PC-3 (cell line): Measurements from ENCODE around the gene DCAF15. TPM values are rescaled to one million over a fixed set of nuclear protein-coding genes. Genes with fewer than 3 reads are reported as not detected.

Experiments used
- ATAC-seq: fragments of 200-7000 bp; cut with Tn5 transposase; 2 replicates; pipeline ENCODE4 v1.9.1; 2020; ENCODE audit warnings: mild to moderate bottlenecking, moderate library complexity
- BruUV-seq: library from RNA; stranded (reverse); fragments of 400-500 nt; replicated peaks from 2 replicates; lab custom pipeline; 2021; lab: Mats Ljungman, UMichigan
- CTCF ChIA-PET: fragments of 300-600 bp; sonication (Branson Sonifier 250); formaldehyde crosslinking; loops from one replicate; lab custom pipeline; 2022; ENCODE audit warnings: antibody characterized with exemption; lab: Charles Lee
- POLR2A ChIA-PET: fragments of 300-600 bp; sonication (Branson Sonifier 250); formaldehyde crosslinking; loops from one replicate; lab custom pipeline; 2022; ENCODE audit warnings: antibody characterized with exemption; ENCODE audit not compliant: unreplicated experiment; lab: Charles Lee
- DNase-seq: peaks from one replicate; pipeline ENCODE4 v3.0.0-alpha.2; 2015
- H2AFZ ChIP-seq: fragments of 300-600 bp; sonication (generic); 2 replicates; pipeline ENCODE4 v1.6.0; 2016; ENCODE audit warnings: antibody characterized with exemption, low read length
- H3F3A ChIP-seq: fragments of 300-600 bp; sonication (generic); one replicate; pipeline ENCODE4 v1.6.0; 2017; ENCODE audit warnings: antibody characterized with exemption, low read length, control low read depth, mild to moderate bottlenecking; ENCODE audit not compliant: unreplicated experiment
- H3K27ac ChIP-seq: fragments of 300-600 bp; sonication (generic); 2 replicates; pipeline ENCODE4 v1.5.1; 2016; ENCODE audit warnings: mild to moderate bottlenecking, low read length
- H3K27me3 ChIP-seq: fragments of 300-600 bp; sonication (generic); 2 replicates; pipeline ENCODE4 v1.6.1; 2016; ENCODE audit warnings: low read length, mixed read lengths
- H3K36me3 ChIP-seq: fragments of 300-600 bp; sonication (generic); 2 replicates; pipeline ENCODE4 v1.6.1; 2016; ENCODE audit warnings: low read depth, mixed run types, low read length, mixed read lengths
- H3K4me1 ChIP-seq: fragments of 300-600 bp; sonication (generic); 2 replicates; pipeline ENCODE4 v1.5.1; 2016; ENCODE audit warnings: low read length; ENCODE audit not compliant: insufficient read depth
- H3K4me2 ChIP-seq: fragments of 300-600 bp; sonication (generic); 2 replicates; pipeline ENCODE4 v1.6.0; 2016; ENCODE audit warnings: low read length
- H3K4me3 ChIP-seq: fragments of 300-600 bp; sonication (generic); 2 replicates; pipeline ENCODE4 v1.5.1; 2016; ENCODE audit warnings: mild to moderate bottlenecking, low read length, mixed read lengths
- H3K79me2 ChIP-seq: fragments of 300-600 bp; sonication (generic); 2 replicates; pipeline ENCODE4 v1.6.1; 2017; ENCODE audit warnings: low read length, mixed read lengths
- H3K9ac ChIP-seq: fragments of 300-600 bp; sonication (generic); 2 replicates; pipeline ENCODE4 v1.6.0; 2016; ENCODE audit warnings: mild to moderate bottlenecking, low read length
- H3K9me2 ChIP-seq: fragments of 300-600 bp; sonication (generic); replicated peaks from 2 replicates; pipeline ENCODE4 v1.6.1; 2016; ENCODE audit warnings: mixed run types, low read length, mixed read lengths
- H3K9me3 ChIP-seq: fragments of 300-600 bp; sonication (generic); 2 replicates; pipeline ENCODE4 v1.6.1; 2016; ENCODE audit warnings: low read length, mixed read lengths
- H4K20me1 ChIP-seq: fragments of 300-600 bp; sonication (generic); 2 replicates; pipeline ENCODE4 v1.6.1; 2016; ENCODE audit warnings: low read length, mixed read lengths
- CTCF ChIP-seq: fragments of 300-600 bp; sonication (generic); conservative IDR thresholded peaks from 2 replicates; pipeline ENCODE4 v1.5.1; 2017; ENCODE audit warnings: antibody characterized with exemption, low read depth, mild to moderate bottlenecking, low read length
- EZH2 ChIP-seq: fragments of 300-600 bp; sonication (generic); IDR thresholded peaks from one replicate; pipeline ENCODE4 v1.6.1; 2017; ENCODE audit warnings: antibody characterized with exemption, mild to moderate bottlenecking, low read length; ENCODE audit not compliant: unreplicated experiment
- EZH2phosphoT487 ChIP-seq: fragments of 300-600 bp; sonication (generic); IDR thresholded peaks from 2 replicates; pipeline ENCODE4 v1.6.1; 2018; ENCODE audit warnings: mild to moderate bottlenecking, antibody characterized with exemption, low read length, borderline replicate concordance
- intact Hi-C: fragments of 100-400 bp; cut with micrococcal nuclease; formaldehyde crosslinking; loops from 2 replicates; pipeline ENCODE4 v1.9.0; 2023
- total RNA-seq: library from RNA; depleted of rRNA; stranded (reverse); fragments of >200 nt; gene quantifications from 2 replicates; pipeline ENCODE4 v1.2.3, GENCODE V29; 2014

Gene DCAF15
- total RNA-seq, 1 experiment from 2014 or later = 50.8 TPM

DNA sequence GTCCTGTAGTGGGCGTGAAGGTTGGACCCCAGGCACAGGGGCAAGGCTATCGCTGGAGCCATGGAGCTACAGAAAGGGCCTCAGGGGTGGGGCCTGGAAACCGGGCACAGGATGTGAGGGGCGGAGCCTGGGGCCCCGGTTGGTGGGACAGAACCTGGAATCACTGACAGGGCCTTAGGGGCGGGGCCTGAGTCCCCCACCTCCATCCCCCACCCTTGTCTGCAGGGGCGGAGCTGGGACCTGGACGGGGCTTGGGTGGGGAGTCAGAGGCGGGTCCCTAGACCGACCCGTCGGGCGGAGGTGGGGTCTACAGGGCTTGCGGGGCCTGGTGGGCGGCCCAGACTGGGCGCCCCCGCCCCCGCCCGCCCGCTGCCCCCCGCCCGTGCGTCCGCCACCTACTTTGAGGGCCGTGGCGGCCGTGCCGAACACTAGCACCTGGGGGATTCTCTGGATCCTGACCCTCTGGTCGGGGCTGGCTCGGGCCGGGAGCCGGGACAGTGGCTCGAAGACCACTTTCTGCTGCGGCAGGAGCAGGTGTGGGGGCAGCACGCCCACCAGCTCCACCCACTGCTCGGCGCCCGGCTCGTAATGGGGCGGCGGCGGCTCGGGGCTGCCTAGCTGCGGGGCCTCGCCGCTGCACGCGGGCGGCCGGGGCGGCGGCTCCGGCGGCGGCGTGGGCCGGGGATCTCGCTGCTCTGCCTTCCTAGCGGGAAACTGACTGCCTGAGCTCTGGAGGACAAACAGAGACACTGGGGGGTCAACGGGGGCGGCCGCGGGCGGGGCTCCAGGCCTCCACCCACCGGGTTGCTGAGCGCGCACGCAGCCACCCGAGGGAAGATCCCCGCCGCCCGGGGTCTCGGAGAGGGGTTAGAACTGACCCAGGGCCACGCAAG, 26.3 kb downstream of the DCAF15 start:
- Histone ChIP-seq H3K79me2 (no peaks in the 10 kb centered on the region), H3K9ac (no peak overlapping the region), H3K9me2 (no peaks in the 10 kb centered on the region), H3K4me1 (no peaks in the 10 kb centered on the region), H4K20me1 (no peaks in the 10 kb centered on the region), H3K9me3 (no peaks in the 10 kb centered on the region), H2AFZ (no peak overlapping the region), H3K27ac (no peak overlapping the region), H3F3A (no peaks in the 10 kb centered on the region), H3K4me2 (no peak overlapping the region), H3K27me3 (no peaks in the 10 kb centered on the region), H3K4me3 (no peak overlapping the region), H3K36me3 (no peaks in the 10 kb centered on the region; the same call in 1 of the 2 replicates)
- DNase-seq = no peak
- ChIA-PET POLR2A (no interaction called here), CTCF (no interaction called here)
- intact Hi-C loops = no loop called here
- BruUV-seq = no TSS peak
- no peak for TF ChIP-seq CTCF
- no peak for ATAC-seq

GRCh38 chr19:13979244-13979615, 26.9 kb downstream of the DCAF15 start:
- no peak for TF ChIP-seq EZH2phosphoT487
- no peak for TF ChIP-seq CTCF
- H3K9ac ChIP-seq = no peak overlapping the region
- no peak overlapping the region for H2AFZ ChIP-seq
- no peaks in the 10 kb centered on the region for H3K27me3 ChIP-seq
- H3K4me3 ChIP-seq = no peak overlapping the region
- CTCF ChIA-PET = no interaction called here
- H3F3A ChIP-seq = no peaks in the 10 kb centered on the region
- no peaks in the 10 kb centered on the region for H3K9me3 ChIP-seq
- H3K4me2 ChIP-seq = no peak overlapping the region
- BruUV-seq = no TSS peak
- H4K20me1 ChIP-seq = no peaks in the 10 kb centered on the region
- no peaks in the 10 kb centered on the region; the same call in 1 of the 2 replicates for H3K36me3 ChIP-seq
- H3K9me2 ChIP-seq = no peaks in the 10 kb centered on the region
- ATAC-seq (no peak), DNase-seq (no peak)
- H3K4me1 ChIP-seq = no peaks in the 10 kb centered on the region
- POLR2A ChIA-PET = no interaction called here
- no peak overlapping the region for H3K27ac ChIP-seq
- H3K79me2 ChIP-seq = no peaks in the 10 kb centered on the region
- intact Hi-C loops = no loop called here

DNA sequence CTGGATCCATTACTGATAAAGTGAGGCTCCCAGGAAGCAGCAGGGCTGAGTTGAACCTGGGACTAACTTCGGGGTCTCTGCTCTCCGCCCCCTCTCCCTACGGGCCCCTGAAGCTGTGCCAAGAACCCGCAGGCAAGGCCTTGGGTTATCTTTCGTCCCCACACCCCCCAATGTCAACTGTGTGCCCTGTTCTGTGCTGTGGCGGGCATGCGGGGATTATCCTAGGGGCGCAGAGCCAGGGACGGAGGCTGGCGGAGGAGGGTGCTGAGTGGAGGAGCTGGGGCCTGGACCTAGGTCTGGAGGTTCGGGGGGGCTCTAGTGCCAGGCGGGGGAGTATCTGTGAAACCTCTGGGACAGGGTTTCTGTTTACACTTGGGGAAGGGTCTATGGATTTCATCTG, 27.4 kb downstream of the DCAF15 start:
- no peaks in the 10 kb centered on the region for H3K9me3 ChIP-seq
- no peaks in the 10 kb centered on the region; the same call in 1 of the 2 replicates for H3K36me3 ChIP-seq
- ChIA-PET CTCF (no interaction called here), POLR2A (no interaction called here)
- H3K4me1 ChIP-seq = no peaks in the 10 kb centered on the region
- intact Hi-C loops = no loop called here
- H3K4me2 ChIP-seq = no peak overlapping the region
- H3K79me2 ChIP-seq = no peaks in the 10 kb centered on the region
- H3K9me2 ChIP-seq = no peaks in the 10 kb centered on the region
- H3F3A ChIP-seq = no peaks in the 10 kb centered on the region
- DNase-seq (no peak), ATAC-seq (no peak)
- no peak overlapping the region for H3K4me3 ChIP-seq
- no TSS peak for BruUV-seq
- H3K9ac ChIP-seq = no peak overlapping the region
- H3K27ac ChIP-seq = no peak overlapping the region
- H4K20me1 ChIP-seq = no peaks in the 10 kb centered on the region
- no peak for TF ChIP-seq EZH2
- H2AFZ ChIP-seq = no peak overlapping the region
- H3K27me3 ChIP-seq = no peaks in the 10 kb centered on the region
